DMS 273 treated with DMSO at 0.1 percent for 48 hours (cell line): ENCODE data around the gene PDE4D.

Experiments
- DNase-seq: peaks from one replicate; lab custom pipeline; 2025; lab: John Stamatoyannopoulos, UW

Gene PDE4D

DNA sequence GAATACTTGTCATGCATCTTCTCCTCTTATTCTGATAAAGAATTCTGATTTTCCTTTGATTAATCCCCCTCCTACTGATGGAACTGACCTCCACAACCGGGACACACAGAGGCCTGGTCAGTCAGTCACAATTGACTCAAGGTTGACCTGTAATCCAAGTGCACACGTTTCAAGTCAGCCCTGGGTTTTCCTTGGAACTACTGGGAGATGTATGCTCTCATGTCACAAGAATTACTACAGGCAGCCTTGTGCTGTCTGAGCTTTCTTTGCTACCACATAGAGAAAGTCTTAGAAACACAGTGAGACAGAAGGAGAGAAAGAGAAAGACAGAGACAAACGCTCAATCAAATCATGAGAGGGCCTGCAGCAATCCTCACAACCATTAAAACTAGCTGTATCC is 345.8 kb downstream of the PDE4D start:
- no peak for DNase-seq

- DNase-seq: no peak
Observed at GRCh38 chr5:59544573-59544972, 349.0 kb downstream of the PDE4D start.

DNA sequence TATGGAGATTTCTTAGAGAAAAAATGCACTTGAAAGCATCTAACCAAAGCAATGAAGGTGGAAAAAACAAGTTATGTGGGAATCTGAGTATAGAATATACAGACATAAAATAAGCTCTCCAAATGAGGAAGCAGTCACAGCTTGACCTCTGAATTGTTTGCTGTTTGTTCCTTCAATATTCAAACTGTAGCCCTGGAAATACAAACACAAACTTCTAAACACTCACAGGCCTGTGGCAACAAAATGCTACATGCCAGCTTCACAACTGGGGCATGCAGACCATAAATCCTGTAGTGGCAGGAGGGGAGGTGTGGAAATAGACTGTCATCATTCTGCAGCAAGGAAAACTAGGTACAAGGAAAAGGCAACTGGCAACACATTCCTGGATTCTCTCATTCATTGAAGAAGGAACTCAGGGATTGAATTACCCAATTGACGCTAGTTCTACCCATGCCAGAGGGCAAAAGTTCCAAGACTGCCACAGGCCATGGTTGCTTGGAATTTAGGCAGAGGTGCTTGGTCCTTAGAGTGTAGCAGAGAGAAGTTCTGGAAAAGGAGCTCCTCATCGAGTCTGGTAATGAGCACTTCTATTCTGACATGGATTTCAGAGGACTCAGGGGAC is 349.6 kb downstream of the PDE4D start:
- DNase-seq: no peak

DNA sequence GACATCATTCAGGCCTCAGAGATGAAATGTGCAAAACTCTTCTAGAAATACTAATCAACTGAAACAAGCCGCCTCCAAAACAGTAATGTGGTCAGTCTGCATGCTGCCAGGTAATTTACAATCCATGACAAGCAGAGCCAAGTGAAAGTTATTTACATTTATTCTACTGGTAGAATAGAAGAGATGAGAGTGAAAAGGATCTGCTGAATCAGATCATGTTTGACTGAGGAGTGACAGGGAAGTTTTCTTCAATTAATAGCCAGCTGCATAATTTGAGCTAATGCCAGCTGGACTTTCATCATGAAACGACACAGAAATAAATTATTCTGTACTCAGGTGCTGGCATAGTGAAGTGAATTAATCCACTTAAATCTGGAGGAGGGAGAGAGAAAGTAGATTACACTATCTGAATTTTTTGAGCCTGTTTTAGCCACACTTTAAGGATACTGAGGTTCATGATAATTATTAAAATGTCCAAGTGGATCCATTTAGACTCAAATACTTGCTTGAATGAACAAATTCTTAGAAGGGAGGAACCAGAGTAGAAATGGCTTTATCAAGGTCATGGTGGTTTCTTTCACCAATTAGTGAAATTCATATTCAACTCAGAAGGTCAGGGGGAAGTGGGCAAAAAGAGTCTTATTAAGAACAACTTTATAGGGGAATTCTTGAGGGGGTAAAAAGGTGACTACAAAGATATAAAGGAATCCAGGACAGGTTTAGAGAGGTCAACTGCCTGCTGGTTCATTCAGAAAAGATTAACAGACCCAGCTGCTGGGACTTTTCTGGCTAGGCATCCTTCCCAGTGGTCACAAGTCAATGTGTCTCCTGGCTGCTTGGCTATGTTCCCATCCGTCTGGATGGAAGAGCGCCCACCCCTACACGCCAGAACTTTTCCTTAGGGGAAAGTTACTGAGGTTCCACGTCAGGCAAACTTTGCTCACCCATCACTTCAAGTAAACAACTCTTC is 350.4 kb downstream of the PDE4D start:
- DNase-seq: no peak

DNA sequence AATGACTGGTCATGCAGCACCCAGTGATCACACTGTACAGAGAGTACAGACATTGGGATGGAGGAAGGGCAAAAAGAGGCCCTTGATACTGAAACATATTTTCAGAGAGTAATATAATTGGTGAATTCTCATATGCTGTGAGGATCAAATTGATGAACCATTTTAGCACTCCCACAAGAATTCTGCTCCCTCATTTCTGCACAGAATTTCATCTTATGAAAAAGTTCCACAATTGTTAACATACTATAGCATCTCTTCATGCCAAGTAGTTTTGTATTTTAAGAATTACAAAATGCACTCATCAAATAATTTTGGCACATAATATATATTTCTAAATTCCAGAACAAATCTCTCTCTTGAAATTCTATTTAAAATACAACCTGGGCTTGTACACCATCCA is 351.2 kb downstream of the PDE4D start:
- no peak for DNase-seq

- no peak for DNase-seq
Observed at GRCh38 chr5:59540366-59540765, 353.2 kb downstream of the PDE4D start.

GRCh38 chr5:59538750-59539121 is 354.8 kb downstream of the PDE4D start:
- no peak for DNase-seq

GRCh38 chr5:59537961-59538749 is 355.4 kb downstream of the PDE4D start:
- DNase-seq: no peak

DNA sequence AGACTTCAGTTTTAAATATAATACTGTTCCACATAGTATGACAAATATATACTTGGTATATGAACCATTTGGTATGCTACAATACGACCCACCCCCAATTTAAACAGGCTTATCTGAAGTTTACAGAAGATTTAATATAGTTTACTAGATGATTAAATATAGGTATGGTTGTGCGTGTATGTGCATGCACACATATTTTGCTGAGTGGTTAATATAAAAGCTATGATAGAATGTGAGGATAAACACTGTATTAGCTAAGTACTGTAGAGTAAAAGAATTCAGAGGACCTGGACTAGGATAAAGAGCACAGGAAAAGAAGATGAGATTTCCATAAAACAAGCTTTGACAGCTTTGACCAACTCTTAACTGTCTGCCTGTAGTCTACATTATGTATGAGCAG is 356.7 kb downstream of the PDE4D start:
- DNase-seq: no peak

GRCh38 chr5:59535561-59535960 is 358.0 kb downstream of the PDE4D start:
- DNase-seq: no peak

- no peak for DNase-seq
Observed at GRCh38 chr5:59533730-59534108, 359.8 kb downstream of the PDE4D start.

- DNase-seq: no peak
Observed at GRCh38 chr5:59532979-59533729, 360.4 kb downstream of the PDE4D start.

DNA sequence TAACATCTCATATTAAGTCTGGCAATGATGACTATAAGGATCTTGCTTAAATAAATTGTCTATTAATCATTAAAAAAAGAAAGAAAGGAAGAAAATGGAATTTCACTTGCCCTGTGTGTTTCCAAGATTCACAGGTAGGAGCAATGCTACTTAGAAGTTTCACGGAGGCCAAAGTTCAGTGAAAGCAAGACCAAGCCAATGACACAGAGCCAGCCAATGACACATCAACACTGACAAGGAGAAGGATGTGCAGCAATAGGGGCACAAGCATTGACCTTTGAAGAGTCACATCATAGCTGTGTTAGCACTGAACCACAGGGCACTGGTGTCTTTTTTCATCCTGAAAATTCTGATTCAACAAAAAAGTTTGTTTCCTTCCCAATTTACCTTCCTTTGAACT is 364.3 kb downstream of the PDE4D start:
- DNase-seq: no peak

DNA sequence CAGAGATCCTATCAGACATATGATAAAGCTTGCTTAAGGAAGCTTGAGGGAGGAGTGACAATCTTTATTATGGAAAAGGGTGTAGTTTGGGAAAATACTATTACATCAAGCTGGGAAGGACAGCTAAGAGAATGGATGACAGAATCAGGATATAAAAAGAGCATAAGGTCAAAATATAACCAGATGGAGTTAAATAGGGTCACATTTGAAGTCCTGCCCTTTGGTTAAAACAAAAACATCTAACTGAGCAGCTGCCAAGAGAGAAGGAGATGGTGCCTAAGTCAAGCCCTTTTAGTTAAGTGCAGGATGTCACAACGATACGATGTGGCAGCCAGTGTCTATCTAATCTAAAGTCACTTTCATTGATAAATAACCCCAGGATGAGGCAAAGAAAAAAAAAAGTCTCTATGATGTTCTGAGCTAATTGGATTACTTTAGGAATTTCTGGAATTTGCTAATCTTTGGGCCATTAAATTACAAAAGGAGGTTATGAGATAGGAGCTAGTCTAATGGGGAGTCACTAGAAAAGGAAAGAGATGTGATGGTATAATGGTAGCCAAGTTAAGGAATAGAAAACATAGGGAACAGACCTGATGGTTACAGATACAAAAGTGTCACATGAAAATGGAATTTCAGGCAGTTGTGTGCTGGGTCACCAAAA is 365.2 kb downstream of the PDE4D start:
- no peak for DNase-seq

DNA sequence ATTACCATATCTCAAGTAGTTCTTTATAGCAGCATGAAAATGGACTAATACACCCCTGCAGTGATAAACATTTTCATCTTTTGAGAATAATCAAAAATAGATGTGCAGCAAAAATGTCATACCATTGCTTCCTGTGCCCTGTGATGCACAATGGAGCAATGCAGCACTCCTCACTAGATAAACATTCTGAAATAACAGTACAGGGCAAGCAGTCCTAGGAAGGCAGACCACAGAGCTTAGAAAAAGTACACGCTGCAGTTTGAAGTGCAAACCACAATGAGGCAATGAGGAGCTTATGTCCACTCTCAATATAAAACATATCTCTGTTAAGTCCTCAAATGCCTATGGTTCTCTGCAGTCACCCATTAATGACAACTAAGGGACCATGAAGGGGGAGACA is 367.6 kb downstream of the PDE4D start:
- DNase-seq: no peak

DNA sequence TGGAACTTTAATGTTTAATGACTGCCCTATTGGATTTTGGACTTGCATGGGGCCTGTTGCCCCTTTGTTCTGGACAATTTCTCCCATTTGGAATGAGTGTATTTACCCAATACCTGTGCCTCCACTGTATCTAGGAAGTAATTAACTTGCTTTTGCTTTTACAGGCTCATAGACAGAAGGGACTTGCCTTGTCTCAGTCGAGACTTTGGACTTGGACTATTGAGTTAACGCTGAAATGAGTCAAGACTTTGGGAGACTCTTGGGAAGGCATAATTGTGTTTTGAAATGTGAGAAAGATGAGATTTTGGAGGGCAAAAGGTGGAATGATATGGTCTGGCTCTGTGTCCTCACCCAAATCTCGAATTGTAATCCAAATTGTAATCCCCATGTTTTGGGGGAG is 368.2 kb downstream of the PDE4D start:
- DNase-seq: no peak

DNA sequence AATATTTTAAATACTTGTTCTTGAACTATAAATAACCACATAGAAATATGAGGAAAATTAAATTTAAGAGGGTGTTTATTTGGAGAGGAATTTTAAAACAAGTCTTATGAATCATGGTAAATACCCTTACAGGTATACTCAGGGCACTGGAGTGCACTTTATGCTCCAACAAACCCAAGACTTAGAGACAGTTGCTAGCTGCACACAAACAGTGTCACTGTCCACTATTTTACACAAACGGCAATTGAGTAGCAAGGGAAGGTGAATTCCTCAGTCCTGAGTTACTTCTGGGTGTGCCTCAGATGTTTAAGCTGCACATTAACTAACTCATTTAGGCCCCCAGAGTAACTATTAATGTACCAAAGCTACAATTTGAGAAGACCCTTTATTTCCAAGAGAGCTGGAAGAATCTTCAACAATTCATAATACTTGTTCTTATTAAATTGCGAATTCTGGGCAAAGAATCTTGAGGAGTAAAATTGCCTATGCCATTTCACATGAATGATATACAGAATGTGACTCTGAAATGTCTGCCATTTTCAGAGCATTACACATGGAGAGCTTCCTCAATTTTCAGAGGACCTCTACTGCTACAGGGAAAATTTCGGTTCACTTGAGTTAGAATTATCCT is 371.2 kb downstream of the PDE4D start:
- no peak for DNase-seq

- DNase-seq: no peak
Observed at GRCh38 chr5:59521476-59521875, 372.1 kb downstream of the PDE4D start.

- no peak for DNase-seq
Observed at GRCh38 chr5:59519338-59519737, 374.2 kb downstream of the PDE4D start.

DNA sequence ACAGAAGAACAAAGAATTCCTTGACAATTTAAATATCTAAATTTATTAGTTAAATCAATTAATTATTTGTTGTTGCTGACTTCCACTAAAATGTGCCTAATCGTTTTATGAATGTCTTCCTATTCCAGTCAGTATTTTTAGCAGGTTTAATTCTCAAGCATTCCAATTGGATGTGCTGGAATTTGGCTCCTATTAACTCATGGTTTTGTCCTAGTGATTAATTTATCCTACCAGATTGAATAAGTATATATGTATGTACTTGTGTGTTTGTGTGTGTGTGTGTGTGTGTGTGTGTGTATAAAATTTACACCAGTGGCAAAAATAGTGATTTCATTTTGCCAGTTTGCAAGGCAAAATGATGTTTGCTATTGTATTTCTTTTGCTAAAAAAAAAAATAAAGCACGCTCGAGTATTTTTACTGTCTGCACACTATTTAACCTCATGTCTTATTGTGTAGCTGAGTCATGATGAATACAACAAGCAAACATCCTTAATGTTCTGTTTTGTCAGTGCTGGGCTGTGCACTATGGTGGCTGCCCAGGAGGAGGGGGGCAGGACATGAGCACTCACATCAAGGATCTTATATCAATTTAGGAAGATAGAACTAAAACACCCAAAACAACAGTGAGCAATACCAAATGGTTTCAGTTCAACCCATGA is 375.5 kb downstream of the PDE4D start:
- no peak for DNase-seq
